Epithelial cell of esophagus (primary cell): Measurements from ENCODE around the gene EFCAB9.

ENCODE experiments used
- DNase-seq: peaks from one replicate; pipeline ENCODE4 v3.0.0; 2010; ENCODE audit warnings: low read depth
- H3K4me3 ChIP-seq: 2 replicates; pipeline ENCODE4 v1.5.1; 2011; ENCODE audit warnings: mild to moderate bottlenecking, low read length, control low read depth
- TF ChIP-seq, protein P1 (sequence below): IDR thresholded peaks from 2 replicates; pipeline ENCODE4 v1.5.1; 2011; ENCODE audit warnings: low read depth, mild to moderate bottlenecking, low read length, control low read depth, inconsistent platforms; ENCODE audit not compliant: insufficient read depth; ENCODE audit errors: missing control alignments

Gene EFCAB9

DNA sequence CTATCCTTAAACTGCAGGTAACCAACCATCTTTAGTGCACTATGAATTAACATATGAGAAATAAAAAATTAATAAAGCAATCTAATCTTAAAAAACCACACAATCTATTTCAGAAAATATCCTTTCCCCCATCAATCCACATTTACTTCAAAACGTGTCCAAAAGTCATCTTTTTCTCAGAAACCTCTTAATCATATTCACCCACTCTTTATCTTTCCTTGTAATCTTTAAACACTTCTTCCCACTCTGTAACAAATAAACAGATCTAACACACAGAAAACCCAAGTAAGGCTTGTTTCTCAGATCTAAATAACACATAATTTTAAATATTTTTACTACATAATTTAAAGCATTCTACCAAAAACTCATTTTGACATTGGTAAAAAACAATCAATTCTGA lies 44.4 kb downstream of the EFCAB9 start:
- TF ChIP-seq, protein P1, sequence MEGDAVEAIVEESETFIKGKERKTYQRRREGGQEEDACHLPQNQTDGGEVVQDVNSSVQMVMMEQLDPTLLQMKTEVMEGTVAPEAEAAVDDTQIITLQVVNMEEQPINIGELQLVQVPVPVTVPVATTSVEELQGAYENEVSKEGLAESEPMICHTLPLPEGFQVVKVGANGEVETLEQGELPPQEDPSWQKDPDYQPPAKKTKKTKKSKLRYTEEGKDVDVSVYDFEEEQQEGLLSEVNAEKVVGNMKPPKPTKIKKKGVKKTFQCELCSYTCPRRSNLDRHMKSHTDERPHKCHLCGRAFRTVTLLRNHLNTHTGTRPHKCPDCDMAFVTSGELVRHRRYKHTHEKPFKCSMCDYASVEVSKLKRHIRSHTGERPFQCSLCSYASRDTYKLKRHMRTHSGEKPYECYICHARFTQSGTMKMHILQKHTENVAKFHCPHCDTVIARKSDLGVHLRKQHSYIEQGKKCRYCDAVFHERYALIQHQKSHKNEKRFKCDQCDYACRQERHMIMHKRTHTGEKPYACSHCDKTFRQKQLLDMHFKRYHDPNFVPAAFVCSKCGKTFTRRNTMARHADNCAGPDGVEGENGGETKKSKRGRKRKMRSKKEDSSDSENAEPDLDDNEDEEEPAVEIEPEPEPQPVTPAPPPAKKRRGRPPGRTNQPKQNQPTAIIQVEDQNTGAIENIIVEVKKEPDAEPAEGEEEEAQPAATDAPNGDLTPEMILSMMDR = no peak
- DNase-seq = no peak
- H3K4me3 ChIP-seq = no peak overlapping the region

DNA sequence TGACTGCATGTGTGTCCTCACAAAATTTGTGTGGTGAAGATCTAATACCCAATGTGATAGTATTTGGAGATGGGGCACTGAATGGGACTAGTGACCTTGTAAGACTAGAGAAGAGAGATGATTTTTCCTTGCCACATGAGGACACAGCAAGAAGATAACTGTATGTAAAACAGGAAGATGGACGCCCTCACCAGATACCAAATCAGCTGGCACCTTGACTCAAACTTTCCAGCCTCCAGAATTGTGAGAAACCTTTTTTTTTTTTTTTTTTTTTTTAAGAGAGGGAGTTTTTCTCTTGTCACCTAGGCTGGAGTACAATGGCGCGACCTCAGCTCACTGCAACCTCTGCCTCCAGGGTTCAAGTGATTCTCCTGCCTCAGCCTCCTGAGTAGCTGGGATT lies 49.3 kb downstream of the EFCAB9 start:
- no peak for DNase-seq
- TF ChIP-seq, protein P1 = no peak
- no peak overlapping the region for H3K4me3 ChIP-seq

DNA sequence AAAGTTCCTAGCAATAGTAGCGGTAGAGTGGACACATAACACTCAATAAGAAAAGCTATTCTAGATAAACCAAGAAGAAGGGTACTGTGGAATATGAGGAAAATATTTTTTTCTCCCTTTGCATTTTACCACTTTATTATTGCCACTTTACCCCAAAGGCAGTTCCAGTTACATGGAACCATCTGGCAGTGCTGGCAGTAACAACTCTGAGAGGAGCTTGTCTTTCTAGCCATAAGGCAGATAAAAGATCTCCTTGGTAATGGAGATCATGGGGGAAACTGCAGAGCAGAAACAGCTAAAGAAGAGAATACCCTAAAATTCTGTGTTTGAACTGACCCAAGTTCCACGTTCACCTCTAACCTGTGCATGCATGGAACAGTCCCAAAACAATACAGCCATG lies 51.1 kb downstream of the EFCAB9 start:
- DNase-seq = no peak
- H3K4me3 ChIP-seq = no peak overlapping the region
- TF ChIP-seq, protein P1 = no peak

DNA sequence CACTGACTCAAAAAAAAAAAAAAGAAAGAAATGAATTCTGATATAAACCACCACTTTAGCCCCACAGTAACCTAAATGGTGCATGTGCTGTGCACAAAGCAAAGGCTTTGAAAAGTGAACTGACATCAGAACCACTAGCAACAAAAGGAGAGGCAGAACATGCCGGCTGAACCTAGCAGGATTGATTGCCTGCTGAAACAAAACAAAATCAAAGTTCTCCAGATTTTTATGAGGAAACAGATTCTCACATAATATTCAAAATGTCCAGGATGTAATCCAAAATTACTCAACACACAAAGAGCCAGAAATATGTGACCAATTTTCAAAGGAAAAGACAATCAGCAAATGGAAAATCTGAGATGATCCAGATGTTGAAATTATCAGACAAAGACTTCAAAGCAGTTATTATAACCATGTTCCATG lies 51.7 kb downstream of the EFCAB9 start:
- DNase-seq = no peak
- TF ChIP-seq, protein P1 = no peak

DNA sequence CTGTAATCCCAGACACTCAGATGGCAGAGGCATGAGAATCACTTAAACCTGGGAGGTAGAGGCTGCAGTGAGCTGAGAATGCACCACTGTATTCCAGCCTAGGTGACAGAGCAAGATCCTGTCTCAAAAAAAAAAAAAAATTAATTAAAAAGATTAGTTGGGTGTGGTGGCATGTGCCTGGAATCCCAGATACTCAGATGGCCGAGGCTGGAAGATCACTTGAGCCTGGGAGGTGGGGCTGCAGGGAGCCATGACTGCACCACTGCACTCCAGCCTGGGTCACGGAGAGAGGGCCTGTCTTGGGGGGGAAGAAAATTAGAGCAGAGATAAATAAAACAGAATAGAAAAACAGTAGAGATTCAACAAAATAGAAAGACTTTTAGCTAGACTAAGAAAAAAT lies 54.7 kb downstream of the EFCAB9 start:
- no peak overlapping the region for H3K4me3 ChIP-seq
- DNase-seq = no peak
- TF ChIP-seq, protein P1 = no peak

More for the DNA sequence above, 51.7 kb downstream of the EFCAB9 start:
- no peak overlapping the region for H3K4me3 ChIP-seq

DNA sequence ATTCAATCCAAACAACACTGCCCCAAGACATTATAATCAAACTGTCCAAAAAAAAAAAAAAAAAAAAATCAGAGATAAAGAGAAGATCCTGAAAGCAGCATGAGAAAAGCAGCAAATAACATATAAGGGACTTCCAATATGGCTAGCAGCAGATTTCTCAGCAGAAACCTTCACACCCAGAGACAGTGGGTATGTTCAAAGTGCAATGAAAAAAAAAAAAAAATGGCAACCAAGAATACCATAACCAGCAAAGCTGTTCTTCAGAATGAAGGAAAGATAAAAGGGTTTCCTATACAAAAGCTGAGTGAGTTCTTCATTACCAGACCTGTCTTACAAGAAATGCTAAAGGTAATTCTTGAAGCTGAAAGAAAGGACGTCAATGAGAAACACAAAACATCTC lies 57.4 kb downstream of the EFCAB9 start:
- TF ChIP-seq, protein P1 = no peak
- no peak overlapping the region for H3K4me3 ChIP-seq
- no peak for DNase-seq

DNA sequence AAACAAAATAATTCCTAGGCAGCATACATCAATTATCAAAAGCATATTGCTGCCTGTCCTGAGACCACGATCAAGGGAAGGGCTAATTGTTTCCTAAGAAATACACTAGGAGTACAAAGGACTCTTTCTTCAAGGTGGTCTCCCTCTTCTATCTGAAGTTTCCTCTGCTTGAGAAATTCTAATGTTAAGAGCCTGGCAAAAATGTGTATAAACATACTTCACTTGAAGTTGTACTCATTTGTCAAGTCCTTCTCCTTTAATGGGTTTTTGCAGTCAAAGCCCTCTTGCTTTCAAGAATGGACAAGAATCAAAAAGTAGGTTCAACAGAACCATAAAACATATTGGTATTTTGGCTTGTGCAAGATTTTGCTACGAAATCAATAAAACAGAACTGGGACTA lies 58.5 kb downstream of the EFCAB9 start:
- TF ChIP-seq, protein P1 = no peak
- no peak for DNase-seq
- no peak overlapping the region for H3K4me3 ChIP-seq
